Embryonic facial prominence (tissue), 1 donor: ENCODE data around the gene VPS13D.
A peak's percentile ranks its signal among the peaks of the same experiment; 100 is the strongest.

Source experiments
- DNase-seq: peaks from one replicate; pipeline ENCODE4 v3.0.0-alpha.2; 2016; ENCODE audit errors: extremely low spot score

Gene VPS13D

GRCh38 chr1:12229835-12230548 lies at the start of gene VPS13D:
Gene VPS13D, plus strand, starts transcription at chr1:12230030. Its CDS starts 4,237 bp downstream, at chr1:12234267.
- DNase-seq, result peak; percentile 58

GRCh38 chr1:12180315-12180714 lies 49.5 kb upstream of the VPS13D start:
- no peak for DNase-seq

- no peak for DNase-seq
These were observed 48.9 kb upstream of the VPS13D start for GRCh38 chr1:12180903-12181302.

- no peak for DNase-seq
These were observed 48.3 kb upstream of the VPS13D start for GRCh38 chr1:12181568-12181967.

- no peak for DNase-seq
These were observed 47.3 kb upstream of the VPS13D start for GRCh38 chr1:12182410-12182984.

- DNase-seq, result no peak
These were observed 46.6 kb upstream of the VPS13D start for GRCh38 chr1:12183095-12183794.

- no peak for DNase-seq
These were observed 45.7 kb upstream of the VPS13D start for GRCh38 chr1:12184008-12184681.

GRCh38 chr1:12185036-12185917 lies 44.6 kb upstream of the VPS13D start:
- no peak for DNase-seq

- DNase-seq, result no peak
These were observed 43.7 kb upstream of the VPS13D start for GRCh38 chr1:12185918-12186678.

- DNase-seq, result no peak
These were observed 43.2 kb upstream of the VPS13D start for GRCh38 chr1:12186679-12186985.

- no peak for DNase-seq
These were observed 41.7 kb upstream of the VPS13D start for GRCh38 chr1:12188115-12188514.

- DNase-seq, result no peak
These were observed 41.0 kb upstream of the VPS13D start for GRCh38 chr1:12188657-12189327.

GRCh38 chr1:12189328-12189682 lies 40.5 kb upstream of the VPS13D start:
- no peak for DNase-seq

GRCh38 chr1:12191242-12192032 lies 38.4 kb upstream of the VPS13D start:
- DNase-seq, result no peak

- DNase-seq, result no peak
These were observed 35.1 kb upstream of the VPS13D start for GRCh38 chr1:12194666-12195216.

- DNase-seq, result no peak
These were observed 34.4 kb upstream of the VPS13D start for GRCh38 chr1:12195416-12195815.

- DNase-seq, result no peak
These were observed 33.0 kb upstream of the VPS13D start for GRCh38 chr1:12196641-12197482.

GRCh38 chr1:12197483-12197880 lies 32.3 kb upstream of the VPS13D start:
- no peak for DNase-seq
